Sigmoid colon (tissue), 4 donors: ENCODE measurements around the gene RPS14.

ENCODE experiments used
- CTCF ChIP-seq, 4 experiments: fragments of 450-650 bp in 3 of 4; fragments of 200-600 bp in 1 of 4; IDR thresholded peaks; one replicate each; pipeline ENCODE4 v1.5.1; 2016 to 2019; ENCODE audit warnings: antibody characterized with exemption in 4 of 4, mild to moderate bottlenecking in 3 of 4, moderate library complexity in 2 of 4
- EP300 ChIP-seq, 4 donors: sonication (generic); formaldehyde crosslinking; IDR thresholded peaks; one replicate each; pipeline ENCODE4 v1.6.1; 2017; ENCODE audit warnings: antibody characterized with exemption in 4 of 4
- POLR2A ChIP-seq, 2 donors: fragments of 450-650 bp; IDR thresholded peaks; one replicate each; pipeline ENCODE4 v1.6.1; 2016; ENCODE audit warnings: antibody characterized with exemption in 2 of 2, mild to moderate bottlenecking in 2 of 2, moderate library complexity in 2 of 2

GRCh38 chr5:150447188-150447587 lies 2.4 kb downstream of the RPS14 start:
- no peak for TF ChIP-seq POLR2A (IDR thresholded peaks at IDR 0.05)
- TF ChIP-seq CTCF (IDR thresholded peaks at IDR 0.05), result no peak
- no peak for TF ChIP-seq EP300 (IDR thresholded peaks at IDR 0.05)
